Measurements from ENCODE around the gene FOS. TPM values are rescaled to one million over a fixed set of nuclear protein-coding genes. Genes with fewer than 3 reads are reported as not detected.
"Not testable (repeated sequence)": the region's sequence is repeated elsewhere in the genome, so short reads cannot be mapped to it uniquely, and the experiment has no call there.

FOS gene
- total RNA-seq, 1 donor from 2014 or later, result 80.4 TPM

GRCh38 chr14:75294649-75295033 lies 16.0 kb downstream of the FOS start:
- DNase-seq (ENCODE audit: low read depth), result no peak

DNA sequence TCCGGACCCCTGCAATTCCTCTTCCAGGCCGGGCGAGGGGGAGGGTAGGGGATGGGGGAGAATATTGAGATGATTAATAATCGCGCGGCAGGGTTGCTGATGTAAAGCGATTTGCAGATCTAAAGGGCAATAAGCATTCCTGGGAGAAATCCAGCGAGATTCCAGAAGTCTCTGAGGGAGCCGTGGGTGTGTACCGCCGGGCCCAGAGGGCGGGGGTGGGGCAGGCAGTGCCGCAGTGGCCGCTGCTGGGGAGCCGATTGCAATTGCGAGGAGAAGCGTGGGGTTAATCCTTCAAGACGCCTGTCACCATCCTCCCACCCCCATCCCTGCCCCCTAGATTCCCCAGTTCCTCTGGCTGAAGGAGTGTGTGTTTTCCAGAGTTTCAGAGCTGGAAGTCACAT lies 16.4 kb downstream of the FOS start:
- DNase-seq (ENCODE audit: low read depth), result peak; percentile 79

DNA sequence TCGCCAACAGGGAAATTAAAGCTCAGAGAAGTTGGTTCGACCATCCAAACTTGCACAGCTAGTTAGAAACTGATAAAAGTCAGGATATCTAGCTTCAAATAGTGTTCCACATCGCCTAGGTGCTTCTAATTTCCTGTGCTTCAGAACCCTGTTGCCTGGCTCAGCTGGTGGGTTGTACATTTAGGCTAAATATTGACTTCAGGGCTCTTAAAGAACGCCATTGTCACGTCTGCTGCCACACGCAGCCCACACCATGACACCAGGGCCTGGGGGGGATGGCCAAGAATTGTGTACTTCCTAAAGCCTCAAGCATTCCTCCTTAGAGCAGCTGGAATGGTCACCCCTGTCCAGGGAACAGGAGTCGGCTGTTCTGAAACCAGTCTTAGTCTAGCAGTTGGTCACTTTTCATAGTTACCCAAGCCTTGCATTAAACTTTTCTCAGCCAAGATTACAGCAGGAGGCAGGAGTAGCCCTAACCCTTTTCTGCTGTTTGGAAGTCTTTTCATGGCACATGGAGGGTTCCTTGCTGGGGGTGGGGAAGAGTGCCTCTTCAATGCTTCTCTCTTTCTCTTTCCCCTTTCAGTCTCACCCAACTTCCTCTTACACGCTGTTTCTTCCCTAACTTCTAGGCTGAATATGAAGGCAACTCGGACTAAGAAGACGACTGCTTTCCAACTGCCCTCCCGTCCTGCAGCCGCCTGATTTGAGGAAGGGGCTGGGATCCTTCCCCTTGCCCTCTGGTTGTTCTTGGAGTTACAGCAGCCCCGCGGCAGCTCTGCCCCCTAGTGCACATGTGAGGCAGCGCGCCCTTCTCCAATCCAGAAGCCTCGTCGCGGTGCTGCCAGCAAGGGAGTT lies 17.1 kb downstream of the FOS start:
- peak; percentile 43 for DNase-seq (ENCODE audit: low read depth)

GRCh38 chr14:75297411-75298040 lies 18.9 kb downstream of the FOS start:
- DNase-seq (ENCODE audit: low read depth), result no peak

- peak; percentile 51 for DNase-seq (ENCODE audit: low read depth)
Observed at GRCh38 chr14:75298187-75298965, 19.7 kb downstream of the FOS start.

- peak; percentile 83 for DNase-seq (ENCODE audit: low read depth)
Observed at GRCh38 chr14:75299059-75299458, 20.4 kb downstream of the FOS start.

DNA sequence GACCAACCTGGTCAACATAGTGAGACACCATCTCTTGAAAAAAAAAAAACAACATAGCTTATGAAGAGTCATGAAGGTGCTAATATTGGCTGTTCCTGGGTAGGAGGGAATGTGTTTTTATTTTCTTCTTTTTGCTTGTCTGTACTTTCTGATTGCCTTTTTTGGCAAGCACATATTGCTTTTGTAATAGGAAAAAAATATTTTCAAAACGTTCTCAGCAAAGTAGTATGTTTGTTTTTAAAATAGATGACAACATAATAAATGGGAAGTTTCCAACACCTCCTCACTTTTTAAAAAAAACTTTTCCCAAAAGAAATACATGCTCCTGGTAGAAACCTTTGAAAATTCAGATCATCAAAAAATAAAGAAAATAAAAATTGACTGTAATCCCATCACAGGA lies 20.9 kb downstream of the FOS start:
- DNase-seq (ENCODE audit: low read depth), result no peak

DNA sequence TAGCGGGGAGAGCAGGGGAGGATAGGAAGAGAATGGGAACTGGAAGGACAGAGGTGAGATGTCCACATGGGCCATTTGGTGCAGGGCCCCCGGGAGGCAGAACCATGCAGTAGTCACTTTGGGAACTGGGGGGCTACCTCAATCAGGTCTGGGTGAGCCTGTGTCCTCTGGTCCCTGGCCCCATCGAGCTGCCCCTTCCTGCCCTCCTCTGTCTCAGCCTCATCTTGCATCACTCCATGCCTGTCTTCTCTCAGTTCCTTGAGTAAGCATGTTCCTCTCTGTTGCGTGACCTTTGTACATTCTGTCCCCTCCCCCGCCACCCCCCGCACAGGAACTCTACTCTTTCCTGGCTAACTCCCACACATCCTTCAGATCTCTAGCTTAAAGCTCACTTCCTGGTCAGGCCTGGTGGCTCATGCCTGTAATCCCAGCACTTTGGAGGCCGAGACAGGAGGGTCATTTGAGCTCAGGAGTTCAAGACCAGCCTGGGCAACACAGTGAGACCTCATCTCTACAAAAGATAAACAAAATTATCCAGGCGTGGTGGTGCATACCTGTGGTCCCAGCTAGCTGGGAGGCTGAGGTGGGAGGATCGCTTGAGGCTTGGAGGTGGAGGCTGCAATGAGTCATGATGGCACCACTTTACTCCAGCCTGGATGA lies 23.2 kb downstream of the FOS start:
- peak; percentile 83 for DNase-seq (ENCODE audit: low read depth)

DNA sequence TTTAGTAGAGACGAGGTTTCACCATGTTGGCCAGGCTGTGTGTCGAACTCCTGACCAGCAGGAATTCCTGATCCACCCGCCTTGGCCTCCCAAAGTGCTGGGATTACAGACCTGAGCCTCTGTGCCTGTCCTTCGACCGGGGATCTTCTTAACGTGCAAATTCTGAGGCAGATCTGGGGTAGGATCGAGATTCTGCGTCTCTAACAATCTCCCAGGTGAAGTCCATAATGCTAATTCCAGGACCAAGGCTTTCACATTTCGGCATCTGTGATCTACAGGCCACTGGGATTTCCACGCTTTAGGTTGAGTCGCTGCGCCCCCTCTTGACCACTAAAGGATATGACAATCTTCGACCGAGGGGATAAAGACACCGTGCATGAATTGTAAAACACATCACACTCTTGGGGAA lies 24.8 kb downstream of the FOS start:
- DNase-seq (ENCODE audit: low read depth), result peak; percentile 63

DNA sequence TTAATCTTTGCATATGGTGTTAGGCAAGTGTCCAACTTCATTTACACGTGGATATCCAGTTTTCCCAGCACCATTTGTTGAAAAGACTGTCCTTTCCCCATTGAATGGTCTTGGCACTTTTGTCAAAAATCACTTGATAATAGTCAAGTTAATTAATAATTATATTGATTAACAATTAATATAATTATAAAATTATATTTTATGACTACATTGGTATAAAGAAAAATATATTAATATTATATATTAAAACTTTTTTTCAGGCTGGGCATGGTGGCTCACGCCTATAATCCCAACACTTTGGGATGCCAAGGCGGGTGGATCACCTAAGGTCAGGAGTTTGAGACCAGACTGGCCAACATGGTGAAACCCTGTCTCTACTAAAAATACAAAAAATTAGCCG lies 27.8 kb downstream of the FOS start:
- not testable (repeated sequence) for DNase-seq (ENCODE audit: low read depth)

DNA sequence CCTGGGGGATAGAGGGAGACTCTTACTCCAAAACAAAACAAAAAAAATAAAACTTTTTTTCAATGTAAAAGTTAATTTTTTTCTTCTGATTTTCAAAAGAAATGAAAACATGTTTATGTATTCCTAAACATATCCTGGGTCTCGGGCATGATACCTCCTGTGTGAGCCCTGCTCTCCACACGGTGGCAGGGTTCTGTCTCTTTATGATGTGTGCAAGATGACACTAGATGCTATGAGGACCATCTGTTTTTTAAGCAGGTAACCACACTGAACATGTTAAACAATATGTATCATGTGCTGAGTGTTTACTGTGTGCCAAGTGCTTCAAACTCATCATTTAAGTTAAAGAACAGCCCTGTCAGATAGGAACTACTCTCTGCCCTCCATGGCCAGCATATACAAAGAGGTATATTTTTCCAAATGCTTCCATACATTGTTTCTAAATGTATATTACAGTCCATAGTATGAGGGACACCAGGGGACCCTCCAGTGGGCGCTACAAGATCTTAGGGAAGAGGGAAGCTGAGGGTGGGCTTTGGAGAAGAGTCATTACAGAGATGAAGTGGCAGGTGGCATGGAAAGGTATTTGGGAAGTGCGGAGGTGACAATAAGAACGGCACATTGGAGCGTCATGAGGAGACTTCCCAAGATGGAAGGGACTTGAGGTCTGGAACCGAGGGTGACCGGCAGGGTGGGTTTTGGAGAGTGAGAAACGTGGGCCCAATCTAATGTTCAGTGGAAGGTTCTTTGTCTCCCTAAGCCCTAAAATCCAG lies 28.5 kb downstream of the FOS start:
- DNase-seq (ENCODE audit: low read depth), result no peak

- peak; percentile 65 for DNase-seq (ENCODE audit: low read depth)
Observed at GRCh38 chr14:75307700-75308379, 29.2 kb downstream of the FOS start.

DNA sequence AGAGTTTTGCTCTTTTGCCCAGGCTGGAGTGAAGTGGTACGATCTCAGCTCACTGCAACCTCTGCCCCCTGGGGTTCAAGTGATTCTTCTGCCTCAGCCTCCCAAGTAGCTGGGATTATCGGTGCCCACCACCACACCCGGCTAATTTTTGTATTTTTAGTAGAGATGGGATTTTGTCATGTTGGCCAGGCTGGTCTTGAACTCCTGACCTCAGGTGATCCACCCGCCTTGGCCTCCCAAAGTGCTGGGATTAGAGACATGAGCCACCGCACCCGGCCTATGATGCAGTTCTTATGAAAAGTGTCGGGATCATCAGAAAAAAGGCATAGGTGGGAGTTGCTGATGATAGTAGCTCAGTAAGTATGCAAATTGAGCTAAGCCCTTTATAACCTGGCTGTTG lies 30.4 kb downstream of the FOS start:
- not testable (repeated sequence) for DNase-seq (ENCODE audit: low read depth)

DNA sequence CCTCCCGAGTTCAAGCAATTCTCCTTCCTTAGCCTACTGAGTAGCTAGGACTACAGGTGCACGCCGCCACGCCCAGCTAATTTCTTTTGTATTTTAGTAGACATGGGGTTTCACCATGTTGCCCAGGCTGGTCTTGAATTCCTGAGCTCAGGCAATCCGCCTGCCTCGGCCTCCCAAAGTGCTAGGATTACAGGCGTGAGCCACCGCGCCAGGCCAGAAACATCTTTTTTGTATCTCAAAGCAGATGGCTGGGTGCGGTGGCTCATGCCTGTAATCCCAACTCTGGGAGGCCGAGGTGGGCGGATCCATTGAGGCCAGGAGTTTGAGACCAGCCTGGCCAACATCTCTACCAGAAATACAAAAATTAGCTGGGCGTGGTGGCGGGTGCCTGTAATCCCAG lies 30.9 kb downstream of the FOS start:
- DNase-seq (ENCODE audit: low read depth), result not testable (repeated sequence)

DNA sequence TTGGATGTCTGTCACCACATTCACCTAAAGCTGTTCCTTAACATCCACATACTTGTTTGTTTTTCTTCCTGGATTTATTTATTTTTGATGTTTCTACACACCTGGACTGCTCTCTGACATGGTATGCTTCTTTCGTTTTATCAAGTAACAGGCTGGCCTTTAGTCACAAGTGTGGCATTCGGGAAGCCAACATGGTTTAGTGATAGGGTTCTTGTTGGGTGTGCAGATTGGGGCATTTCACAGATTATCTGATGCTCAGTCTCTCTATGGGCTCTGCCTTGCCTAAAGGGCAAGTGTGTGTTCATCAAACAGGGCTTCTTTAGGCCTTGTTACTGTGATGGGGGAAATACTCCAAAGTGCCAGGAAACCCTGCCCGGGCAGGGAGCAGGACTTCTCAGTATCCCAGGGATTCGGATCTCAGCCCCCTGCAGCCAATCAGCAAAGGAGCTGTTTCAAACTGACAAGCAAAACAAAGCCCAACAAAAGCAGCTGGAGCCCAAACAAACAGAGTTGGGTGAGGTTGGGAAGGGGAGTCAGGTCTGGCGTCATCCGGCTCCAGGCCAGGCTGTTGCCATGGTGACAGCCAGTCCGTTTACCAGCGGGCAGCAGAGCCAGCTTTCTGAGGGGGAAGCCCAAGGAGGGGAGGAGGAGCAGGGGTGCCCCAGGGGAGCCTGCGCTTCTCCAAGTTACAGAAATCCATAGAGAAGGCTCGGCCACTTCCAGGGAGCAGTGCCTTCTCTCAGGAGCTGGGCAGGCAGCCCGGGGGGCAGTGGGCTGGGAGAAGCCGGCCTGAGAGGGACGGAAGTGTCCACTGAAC lies 31.9 kb downstream of the FOS start:
- peak; percentile 84 for DNase-seq (ENCODE audit: low read depth)

DNA sequence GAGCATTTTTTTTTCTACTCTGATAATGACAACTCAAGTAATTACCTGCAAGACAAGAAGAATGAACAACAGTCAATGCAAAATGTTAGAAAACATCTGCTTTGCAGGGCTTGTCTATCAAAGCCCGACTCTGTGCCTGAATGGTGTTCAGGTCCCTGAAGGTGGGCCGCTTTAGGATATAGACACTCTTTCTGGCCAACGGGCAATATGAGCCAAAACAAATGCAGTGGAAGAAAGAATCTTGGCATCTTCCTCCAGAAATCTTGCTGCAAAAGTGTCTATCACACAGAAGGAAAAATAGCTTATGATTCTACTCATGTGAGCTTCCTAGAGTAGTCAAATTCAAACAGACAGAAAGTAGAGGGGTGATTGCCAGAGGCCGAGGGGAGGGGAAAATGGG lies 32.7 kb downstream of the FOS start:
- no peak for DNase-seq (ENCODE audit: low read depth)

DNA sequence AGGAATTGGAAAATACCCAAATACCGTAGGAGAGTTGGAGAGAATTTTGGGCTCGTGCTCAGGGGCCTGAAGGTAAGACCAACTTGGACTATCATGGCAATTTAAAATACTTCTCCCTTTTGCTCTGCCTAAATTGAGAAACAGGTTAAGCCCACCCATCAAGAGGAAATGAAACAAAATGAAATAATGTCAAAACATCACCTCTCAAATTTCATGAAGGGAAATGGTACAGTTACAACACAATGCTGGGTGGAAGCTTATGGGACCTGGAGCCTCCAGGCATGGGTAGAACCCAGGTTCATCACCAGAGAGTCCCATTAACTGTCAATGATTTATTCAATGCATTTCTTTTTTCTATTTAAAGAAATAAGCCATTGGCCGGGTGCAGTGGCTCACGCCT lies 33.7 kb downstream of the FOS start:
- no peak for DNase-seq (ENCODE audit: low read depth)

DNA sequence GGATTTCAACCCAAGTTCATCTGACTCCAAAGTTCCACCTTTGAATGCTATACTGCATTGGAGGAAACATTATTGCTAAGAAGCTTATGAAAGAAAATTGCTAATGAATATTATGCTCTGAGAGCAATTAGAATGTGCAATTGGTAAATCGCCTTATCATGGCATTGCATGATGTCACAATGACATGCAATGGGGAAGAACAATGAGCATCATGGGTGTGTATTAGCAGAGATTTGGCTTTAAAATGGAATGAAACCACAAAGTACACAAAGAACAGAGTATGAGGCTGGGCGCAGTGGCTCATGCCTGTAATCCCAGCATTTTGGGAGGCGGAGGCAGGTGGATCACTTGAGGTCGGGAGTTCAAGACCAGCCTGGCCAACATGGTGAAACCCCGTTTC lies 34.7 kb downstream of the FOS start:
- no peak for DNase-seq (ENCODE audit: low read depth)

DNA sequence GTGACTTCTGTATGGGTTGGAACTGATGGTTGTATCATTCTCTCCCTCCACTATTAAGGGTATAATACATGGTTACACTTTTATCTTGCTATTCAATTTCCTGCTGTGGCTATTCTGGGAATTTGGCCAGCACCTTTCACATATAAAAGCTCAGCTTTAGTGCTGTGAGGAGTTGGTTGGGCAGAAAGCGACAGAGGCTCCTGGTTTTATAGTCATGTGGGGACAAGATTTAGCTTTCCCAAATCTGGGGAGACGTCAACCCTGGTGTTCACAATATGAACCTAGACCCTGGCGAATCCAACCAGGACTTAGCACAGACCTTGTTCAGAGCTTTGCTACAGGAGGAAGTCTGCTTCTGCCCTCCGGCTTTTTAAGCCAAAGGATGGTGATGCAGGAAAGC lies 36.5 kb downstream of the FOS start:
- DNase-seq (ENCODE audit: low read depth), result no peak

DNA sequence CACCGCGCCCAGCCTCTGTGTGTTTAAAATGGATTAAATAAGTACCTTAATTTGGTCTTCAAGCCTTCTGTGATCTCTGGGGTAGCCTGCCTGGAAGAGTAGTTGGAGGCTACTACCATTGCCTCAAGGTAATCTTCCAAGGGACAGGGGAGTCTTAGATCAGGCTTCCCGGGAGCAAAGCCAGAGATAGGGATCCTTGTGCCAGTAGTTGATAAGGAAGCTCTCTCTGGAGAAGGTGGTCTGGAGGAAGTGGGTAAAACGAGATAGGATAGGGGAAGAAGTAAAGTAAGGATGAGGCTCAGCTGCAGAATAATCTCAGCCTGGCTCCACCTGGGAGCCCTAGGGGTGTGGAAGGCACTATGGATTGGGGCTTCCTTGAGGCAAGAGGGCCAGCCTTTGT lies 38.5 kb downstream of the FOS start:
- DNase-seq (ENCODE audit: low read depth), result no peak
